Muscle of arm (tissue), 14 donors: Measurements from ENCODE around the gene XAF1. TPM values are rescaled to one million over a fixed set of nuclear protein-coding genes. Genes with fewer than 3 reads are reported as not detected.
"Not testable (repeated sequence)": the region's sequence is repeated elsewhere in the genome, so short reads cannot be mapped to it uniquely, and the experiment has no call there.

ENCODE experiments used
- DNase-seq: peaks from one replicate; pipeline ENCODE4 v3.0.0-alpha.2; 2013
- long read RNA-seq, 11 donors: transcript quantifications; one replicate each; lab custom pipeline, GENCODE V29; 2026
- polyA plus RNA-seq, 12 donors: library from polyadenylated mRNA; unstranded; fragments of 120-200 nt; gene quantifications; one replicate each; pipeline ENCODE4 v1.2.1, GENCODE V29; 2013; ENCODE audit not compliant: insufficient read length in 12 of 12

XAF1 gene, protein sequence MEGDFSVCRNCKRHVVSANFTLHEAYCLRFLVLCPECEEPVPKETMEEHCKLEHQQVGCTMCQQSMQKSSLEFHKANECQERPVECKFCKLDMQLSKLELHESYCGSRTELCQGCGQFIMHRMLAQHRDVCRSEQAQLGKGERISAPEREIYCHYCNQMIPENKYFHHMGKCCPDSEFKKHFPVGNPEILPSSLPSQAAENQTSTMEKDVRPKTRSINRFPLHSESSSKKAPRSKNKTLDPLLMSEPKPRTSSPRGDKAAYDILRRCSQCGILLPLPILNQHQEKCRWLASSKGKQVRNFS
- 10 to 100 TPM in 6 of 12 donors, 1 to 10 TPM in 4, not detected in 2; 4.7 to 24.0 (median 12.5) TPM for polyA plus RNA-seq
- long read RNA-seq, donor 1, partial matches to known transcripts: 0 of 1 reads
- long read RNA-seq, donor 1, other reads (novel, unspliced or antisense): 0 of 1 reads
- long read RNA-seq, donor 2: 0 reads
- long read RNA-seq, donor 3: 0 reads
- long read RNA-seq, donor 4, partial matches to known transcripts: 0 of 1 reads
- long read RNA-seq, donor 4, other reads (novel, unspliced or antisense): 0 of 1 reads
- long read RNA-seq, donor 5, partial matches to known transcripts: 0 of 1 reads
- long read RNA-seq, donor 5, other reads (novel, unspliced or antisense): 0 of 1 reads
- long read RNA-seq, donor 6: 0 reads
- long read RNA-seq, donor 7: 0 reads
- long read RNA-seq, donor 8: 0 reads
- long read RNA-seq, donor 9, partial matches to known transcripts: 0 of 1 reads
- long read RNA-seq, donor 9, other reads (novel, unspliced or antisense): 0 of 1 reads
- long read RNA-seq, donor 10, partial matches to known transcripts: 0 of 1 reads
- long read RNA-seq, donor 10, other reads (novel, unspliced or antisense): 0 of 1 reads
- long read RNA-seq, donor 11, partial matches to known transcripts: 0 of 2 reads
- long read RNA-seq, donor 11, other reads (novel, unspliced or antisense): 0 of 2 reads

- peak; percentile 46 for DNase-seq
Observed at GRCh38 chr17:6755731-6756184, at the start of gene XAF1. XAF1 (plus strand) TSS chr17:6756046; CDS start chr17:6756079, 33 bp downstream.

- no peak for DNase-seq
Observed at GRCh38 chr17:6706499-6706898, 49.3 kb upstream of the XAF1 start.

DNA sequence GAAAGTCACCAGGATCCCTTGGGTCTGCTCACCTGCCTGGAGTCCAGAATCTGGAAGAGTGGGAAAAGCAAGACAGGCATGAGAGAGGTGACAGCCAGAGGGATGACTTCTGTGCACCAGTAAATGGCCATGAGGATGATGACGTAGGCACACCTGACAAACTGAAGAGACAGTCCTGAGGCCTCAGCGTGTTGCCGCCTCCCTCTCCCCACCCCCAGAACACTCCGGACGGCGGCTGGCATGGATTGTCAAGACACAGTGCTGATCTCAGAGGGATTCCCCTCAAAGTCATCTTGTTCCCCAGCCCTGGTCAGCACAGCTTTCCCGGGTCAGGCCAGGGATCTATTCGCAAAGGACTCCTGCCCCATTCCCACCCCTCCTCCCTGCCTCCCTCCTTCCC, 48.9 kb upstream of the XAF1 start:
- DNase-seq: no peak

- no peak for DNase-seq
Observed at GRCh38 chr17:6708357-6708961, 47.4 kb upstream of the XAF1 start.

GRCh38 chr17:6710317-6710716, 45.5 kb upstream of the XAF1 start:
- no peak for DNase-seq

DNA sequence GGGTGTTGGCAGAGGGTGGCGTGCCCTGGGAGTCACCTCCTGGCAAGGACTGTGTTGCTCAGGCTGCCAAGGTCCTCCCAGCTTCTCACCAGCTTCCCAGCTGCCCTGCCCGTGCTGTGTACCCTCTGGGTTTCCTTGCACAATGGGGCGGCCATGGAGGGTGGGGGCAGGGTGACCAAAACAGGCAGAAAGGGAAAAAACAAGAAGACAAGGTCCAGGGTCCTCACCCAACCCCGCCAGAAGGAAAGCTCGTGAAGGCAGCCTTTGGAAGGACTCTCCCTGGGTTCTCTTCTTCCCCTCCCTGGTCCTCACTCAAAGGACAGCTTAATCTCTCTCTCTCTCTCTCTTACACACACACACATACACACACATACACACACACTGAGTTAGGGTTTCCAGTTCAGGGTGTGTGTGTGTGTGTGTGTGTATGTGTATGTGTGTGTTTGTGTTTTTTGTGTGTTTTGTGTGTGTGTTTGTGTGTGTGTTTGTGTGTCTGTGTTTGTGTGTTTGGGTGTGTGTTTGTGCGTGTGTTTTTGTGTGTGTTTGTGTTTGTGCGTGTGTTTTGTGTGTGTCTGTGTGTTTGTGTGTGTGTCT, 44.7 kb upstream of the XAF1 start:
- no peak for DNase-seq

DNA sequence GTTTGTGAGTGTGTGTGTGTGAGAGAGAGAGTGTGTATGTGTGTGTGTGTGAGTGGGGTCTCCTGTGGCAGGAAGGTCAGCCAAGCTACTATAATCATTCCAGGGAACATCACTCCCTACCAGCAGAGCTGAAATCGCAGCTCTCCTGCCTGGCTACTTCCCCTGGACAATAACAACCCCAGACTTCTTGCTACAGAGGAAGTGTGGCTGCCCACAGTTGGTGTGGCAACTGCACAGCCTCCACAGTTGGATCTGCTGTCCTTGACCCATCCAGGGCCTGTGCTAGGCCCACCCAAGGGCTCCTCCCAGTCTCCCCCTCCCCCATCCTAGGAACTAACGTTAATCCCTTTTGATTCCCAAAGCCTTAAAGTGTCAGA, 44.2 kb upstream of the XAF1 start:
- DNase-seq: no peak

GRCh38 chr17:6712058-6712853, 43.6 kb upstream of the XAF1 start:
- DNase-seq: no peak

- DNase-seq: no peak
Observed at GRCh38 chr17:6712854-6713129, 43.1 kb upstream of the XAF1 start.

DNA sequence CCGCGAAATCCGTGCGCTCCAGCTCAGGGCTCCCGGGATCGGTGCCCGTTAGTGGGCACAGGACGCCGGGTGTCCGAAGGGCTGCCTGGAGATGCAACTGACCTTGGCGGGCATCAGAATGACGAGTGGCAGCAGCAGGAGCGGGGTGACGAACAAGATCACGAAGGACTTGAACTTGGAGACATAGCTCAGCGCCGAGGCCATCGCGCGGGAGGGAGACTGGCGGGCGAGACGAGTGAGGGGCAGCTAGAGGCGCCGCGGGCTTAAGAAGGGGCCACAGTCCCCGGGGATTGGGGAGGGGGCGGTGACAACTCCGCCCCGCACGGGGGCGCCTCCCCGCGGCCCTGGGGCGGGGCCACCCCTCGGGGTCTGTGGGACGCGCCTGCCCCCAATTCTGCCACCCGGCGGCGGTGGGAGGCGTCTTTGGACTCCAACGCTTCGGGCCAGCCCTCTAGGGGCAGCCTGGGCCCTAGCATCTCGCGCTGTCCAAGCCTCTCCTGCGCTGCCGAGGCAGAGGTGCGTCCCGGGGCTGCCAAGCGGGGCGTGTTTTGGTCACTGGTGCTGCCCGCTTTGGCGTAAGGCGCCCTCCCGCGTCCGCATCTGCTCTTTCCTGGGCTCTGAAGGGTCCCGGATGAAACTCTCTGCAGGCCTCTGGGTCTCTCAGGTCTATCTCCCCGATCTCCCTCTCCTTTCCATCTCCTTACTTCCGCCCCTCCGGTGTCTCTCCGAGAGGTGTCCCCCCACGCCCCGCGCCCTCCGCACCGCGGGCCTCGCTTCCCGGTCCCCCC, 42.5 kb upstream of the XAF1 start, which contains the start of gene SLC13A5:
Gene SLC13A5, minus strand, starts transcription at position 240 of the 788 bp plus-strand sequence. Its CDS starts 36 bp downstream, at position 204.
- no peak for DNase-seq

GRCh38 chr17:6713918-6714271, 42.0 kb upstream of the XAF1 start:
- no peak for DNase-seq

DNA sequence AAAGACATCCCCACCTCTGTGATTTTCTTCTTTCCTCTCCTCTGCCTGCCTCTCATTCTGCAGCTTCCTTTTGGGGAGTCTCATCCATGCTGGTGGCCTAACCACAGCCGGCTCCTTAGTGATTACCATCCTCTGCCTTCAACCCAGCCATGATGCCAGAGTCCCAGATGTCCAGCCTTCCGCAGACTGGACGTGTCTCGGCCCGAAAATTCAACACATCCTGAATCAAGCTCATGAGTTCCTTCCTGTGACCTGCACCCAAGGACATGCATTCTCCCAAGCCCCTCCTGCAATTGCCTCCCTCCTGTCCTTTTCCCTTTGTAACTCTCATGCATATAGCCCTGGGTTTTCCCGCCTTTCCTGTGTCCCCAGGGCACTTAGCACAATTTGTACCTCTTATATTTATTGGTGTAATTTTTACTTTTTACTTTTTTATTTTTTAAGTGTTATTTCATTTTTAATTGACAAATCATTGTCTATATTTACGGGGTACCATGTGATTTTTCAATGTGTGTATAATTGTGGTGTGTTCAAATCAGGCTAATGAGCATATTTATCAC, 41.5 kb upstream of the XAF1 start:
- DNase-seq: no peak

- no peak for DNase-seq
Observed at GRCh38 chr17:6716736-6717135, 39.1 kb upstream of the XAF1 start.

DNA sequence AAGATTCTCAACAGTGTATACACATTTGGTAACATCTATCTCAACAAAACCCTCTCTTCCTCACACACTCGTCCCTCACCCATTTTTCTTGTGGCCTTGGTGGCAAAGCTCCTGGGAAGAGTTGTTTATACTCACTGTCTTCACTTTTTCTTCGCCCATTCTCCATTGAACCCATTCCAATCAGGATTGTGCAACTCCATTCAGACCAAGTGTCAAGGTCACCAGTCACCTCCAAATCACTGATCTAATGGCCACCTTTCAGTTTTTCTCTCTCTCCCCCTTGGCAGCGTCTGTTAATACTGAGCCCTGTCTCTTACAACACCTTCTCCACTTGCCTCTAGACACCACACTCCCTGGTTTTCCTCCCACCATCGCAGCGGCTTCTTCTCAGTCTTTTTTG, 34.1 kb upstream of the XAF1 start:
- no peak for DNase-seq

GRCh38 chr17:6724009-6724408, 31.8 kb upstream of the XAF1 start:
- DNase-seq: no peak

GRCh38 chr17:6729531-6729930, 26.3 kb upstream of the XAF1 start:
- no peak for DNase-seq

GRCh38 chr17:6746665-6747064, 9.2 kb upstream of the XAF1 start:
- DNase-seq: not testable (repeated sequence)

DNA sequence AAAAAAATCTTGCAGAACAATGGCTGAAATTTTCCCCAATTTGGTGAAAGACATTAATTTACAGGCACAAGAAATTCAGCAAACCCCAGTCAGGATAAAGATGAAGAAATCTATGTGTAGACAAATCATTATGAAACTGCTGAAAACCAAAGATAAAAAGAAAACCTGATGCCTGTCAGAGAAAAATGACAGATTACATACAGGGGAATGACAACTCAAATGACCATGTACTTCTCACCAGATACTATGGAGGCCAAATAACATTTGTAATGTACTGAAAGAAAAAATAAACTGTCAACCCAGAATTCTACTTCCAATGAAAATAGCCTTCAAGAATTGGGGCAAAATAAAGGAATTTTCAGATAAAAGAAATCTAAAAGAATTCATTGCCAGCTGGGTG, 7.2 kb upstream of the XAF1 start:
- DNase-seq: no peak

DNA sequence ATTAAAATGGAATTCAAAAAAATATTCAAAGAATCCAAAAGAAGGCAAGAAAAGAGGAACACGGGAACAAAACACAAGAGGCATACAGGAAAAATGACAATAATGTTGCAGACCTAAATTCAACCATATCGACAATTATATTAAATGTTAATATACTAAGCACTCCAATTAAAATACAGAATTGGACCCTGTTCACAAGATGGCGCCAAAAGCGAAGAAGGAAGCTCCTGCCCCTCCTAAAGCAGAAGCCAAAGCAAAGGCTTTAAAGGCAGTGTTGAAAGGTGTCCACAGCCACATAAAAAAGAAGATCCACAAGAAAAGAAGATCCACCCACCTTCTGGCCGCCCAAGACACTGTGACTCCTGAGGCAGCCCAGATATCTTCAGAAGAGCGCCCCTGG, 6.3 kb upstream of the XAF1 start:
- no peak for DNase-seq
